MM.1S (cell line): ENCODE measurements around the gene EFTUD2.

Experiments used
- DNase-seq: peaks from one replicate; pipeline ENCODE4 v3.0.0-alpha.2; 2015
- H2AFZ ChIP-seq: fragments of 300-600 bp; sonication (generic); 2 replicates; pipeline ENCODE4 v1.6.0; 2016; ENCODE audit warnings: antibody characterized with exemption, low read length
- H3F3A ChIP-seq: fragments of 300-600 bp; sonication (generic); 2 replicates; pipeline ENCODE4 v1.6.1; 2016; ENCODE audit warnings: mild to moderate bottlenecking, antibody characterized with exemption, low read length, moderate library complexity, mixed read lengths; ENCODE audit not compliant: insufficient read depth
- H3K27ac ChIP-seq: fragments of 300-600 bp; sonication (generic); 2 replicates; pipeline ENCODE4 v1.5.1; 2016; ENCODE audit warnings: mild to moderate bottlenecking, low read length
- H3K27me3 ChIP-seq: fragments of 300-600 bp; sonication (generic); replicated peaks from 2 replicates; pipeline ENCODE4 v1.6.0; 2016; ENCODE audit warnings: low read length; ENCODE audit not compliant: insufficient read depth
- H3K36me3 ChIP-seq: fragments of 300-600 bp; sonication (generic); replicated peaks from 2 replicates; pipeline ENCODE4 v1.6.1; 2016; ENCODE audit warnings: mild to moderate bottlenecking, low read length, mixed read lengths; ENCODE audit not compliant: insufficient read depth
- H3K4me1 ChIP-seq: fragments of 300-600 bp; sonication (generic); 2 replicates; pipeline ENCODE4 v1.6.1; 2016; ENCODE audit warnings: low read length, mixed read lengths
- H3K4me2 ChIP-seq: fragments of 300-600 bp; sonication (generic); 2 replicates; pipeline ENCODE4 v1.6.0; 2016; ENCODE audit warnings: low read depth, low read length
- H3K4me3 ChIP-seq: fragments of 300-600 bp; sonication (generic); 2 replicates; pipeline ENCODE4 v1.5.1; 2016; ENCODE audit warnings: low read length, mixed read lengths
- H3K79me2 ChIP-seq: fragments of 300-600 bp; sonication (generic); 2 replicates; pipeline ENCODE4 v1.6.1; 2016; ENCODE audit warnings: mixed run types, low read length, mixed read lengths
- H3K9ac ChIP-seq: fragments of 300-600 bp; sonication (generic); 2 replicates; pipeline ENCODE4 v1.6.1; 2016; ENCODE audit warnings: low read length, mixed read lengths
- H3K9me2 ChIP-seq: fragments of 300-600 bp; sonication (generic); replicated peaks from 2 replicates; pipeline ENCODE4 v1.6.1; 2016; ENCODE audit warnings: mild to moderate bottlenecking, low read length, mixed read lengths; ENCODE audit not compliant: insufficient read depth
- H3K9me3 ChIP-seq: fragments of 300-600 bp; sonication (generic); replicated peaks from 2 replicates; pipeline ENCODE4 v1.6.1; 2016; ENCODE audit warnings: mild to moderate bottlenecking, low read length, mixed read lengths; ENCODE audit not compliant: insufficient read depth
- H4K20me1 ChIP-seq: fragments of 300-600 bp; sonication (generic); 2 replicates; pipeline ENCODE4 v1.6.1; 2016; ENCODE audit warnings: mild to moderate bottlenecking, low read length, moderate library complexity, mixed read lengths; ENCODE audit not compliant: insufficient read depth
- EZH2 ChIP-seq: fragments of 300-600 bp; sonication (generic); optimal IDR thresholded peaks from 2 replicates; pipeline ENCODE3; 2017; ENCODE audit warnings: low read depth, mild to moderate bottlenecking, antibody characterized with exemption, low read length, mixed read lengths
- EZH2phosphoT487 ChIP-seq: fragments of 300-600 bp; sonication (generic); IDR thresholded peaks from 2 replicates; pipeline ENCODE4 v1.6.1; 2018; ENCODE audit warnings: antibody characterized with exemption, low read length
- TF ChIP-seq, protein P1 (sequence below): fragments of 300-600 bp; sonication (generic); IDR thresholded peaks from 2 replicates; pipeline ENCODE4 v1.5.1; 2016; ENCODE audit warnings: antibody characterized with exemption, low read length, mixed read lengths

The EFTUD2 gene

DNA sequence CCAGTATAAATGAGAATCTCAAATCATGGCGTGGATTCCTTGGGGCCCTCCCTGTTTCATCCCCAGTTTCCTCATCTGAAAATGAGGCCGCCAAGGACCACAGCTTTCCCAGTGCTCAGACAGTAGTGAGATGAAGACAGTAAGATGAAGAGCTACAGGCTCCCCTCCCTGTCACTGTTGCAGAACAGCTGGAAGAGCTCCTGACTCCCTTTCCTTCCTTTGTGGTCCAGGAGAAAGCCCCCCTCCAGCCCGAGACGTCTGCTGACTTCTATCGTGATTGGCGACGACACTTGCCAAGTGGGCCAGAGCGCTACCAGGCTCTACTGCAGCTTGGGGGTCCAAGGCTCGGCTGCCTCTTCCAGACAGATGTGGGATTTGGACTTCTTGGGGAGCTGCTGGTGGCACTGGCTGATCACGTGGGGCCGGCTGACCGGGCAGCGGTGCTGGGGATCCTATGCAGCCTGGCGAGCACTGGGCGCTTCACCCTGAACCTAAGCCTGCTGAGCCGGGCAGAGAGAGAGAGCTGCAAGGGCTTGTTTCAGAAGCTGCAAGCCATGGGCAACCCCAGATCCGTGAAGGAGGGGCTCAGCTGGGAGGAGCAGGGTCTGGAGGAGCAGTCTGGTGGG is 3.0 kb upstream of the EFTUD2 start:
- H3K9ac ChIP-seq = no peak overlapping the region
- H3K27ac ChIP-seq = no peak overlapping the region
- peaks cover 19% of the 10 kb centered on the region for H3K79me2 ChIP-seq
- H3F3A ChIP-seq = 0 out of 2 replicates have a peak, but pooled peaks cover 8% of the 10 kb centered on the region
- H3K4me1 ChIP-seq = no peaks in the 10 kb centered on the region
- no peaks in the 10 kb centered on the region for H3K9me3 ChIP-seq
- H3K4me2 ChIP-seq = no peak overlapping the region
- no peak overlapping the region for H2AFZ ChIP-seq
- TF ChIP-seq EZH2 (no peak), EZH2phosphoT487 (no peak)
- TF ChIP-seq, protein P1, sequence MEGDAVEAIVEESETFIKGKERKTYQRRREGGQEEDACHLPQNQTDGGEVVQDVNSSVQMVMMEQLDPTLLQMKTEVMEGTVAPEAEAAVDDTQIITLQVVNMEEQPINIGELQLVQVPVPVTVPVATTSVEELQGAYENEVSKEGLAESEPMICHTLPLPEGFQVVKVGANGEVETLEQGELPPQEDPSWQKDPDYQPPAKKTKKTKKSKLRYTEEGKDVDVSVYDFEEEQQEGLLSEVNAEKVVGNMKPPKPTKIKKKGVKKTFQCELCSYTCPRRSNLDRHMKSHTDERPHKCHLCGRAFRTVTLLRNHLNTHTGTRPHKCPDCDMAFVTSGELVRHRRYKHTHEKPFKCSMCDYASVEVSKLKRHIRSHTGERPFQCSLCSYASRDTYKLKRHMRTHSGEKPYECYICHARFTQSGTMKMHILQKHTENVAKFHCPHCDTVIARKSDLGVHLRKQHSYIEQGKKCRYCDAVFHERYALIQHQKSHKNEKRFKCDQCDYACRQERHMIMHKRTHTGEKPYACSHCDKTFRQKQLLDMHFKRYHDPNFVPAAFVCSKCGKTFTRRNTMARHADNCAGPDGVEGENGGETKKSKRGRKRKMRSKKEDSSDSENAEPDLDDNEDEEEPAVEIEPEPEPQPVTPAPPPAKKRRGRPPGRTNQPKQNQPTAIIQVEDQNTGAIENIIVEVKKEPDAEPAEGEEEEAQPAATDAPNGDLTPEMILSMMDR = no peak
- DNase-seq = no peak
- peaks cover 58% of the 10 kb centered on the region for H3K27me3 ChIP-seq
- H4K20me1 ChIP-seq = no peaks in the 10 kb centered on the region
- H3K36me3 ChIP-seq = no peaks in the 10 kb centered on the region
- H3K4me3 ChIP-seq = no peak overlapping the region
- H3K9me2 ChIP-seq = no peaks in the 10 kb centered on the region

GRCh38 chr17:44901411-44901921 is 2.2 kb upstream of the EFTUD2 start:
- no peak overlapping the region for H2AFZ ChIP-seq
- no peak overlapping the region for H3K27ac ChIP-seq
- H3K4me1 ChIP-seq = no peaks in the 10 kb centered on the region
- no peaks in the 10 kb centered on the region for H4K20me1 ChIP-seq
- H3K27me3 ChIP-seq = peaks cover 53% of the 10 kb centered on the region
- TF ChIP-seq, protein P1 = no peak
- TF ChIP-seq EZH2phosphoT487 (no peak), EZH2 (no peak)
- no peak for DNase-seq
- 0 out of 2 replicates have a peak, but pooled peaks cover 8% of the 10 kb centered on the region for H3F3A ChIP-seq
- H3K4me2 ChIP-seq = no peak overlapping the region
- no peaks in the 10 kb centered on the region for H3K36me3 ChIP-seq
- H3K9ac ChIP-seq = no peak overlapping the region
- H3K4me3 ChIP-seq = no peak overlapping the region
- H3K79me2 ChIP-seq = peaks cover 26% of the 10 kb centered on the region
- H3K9me3 ChIP-seq = no peaks in the 10 kb centered on the region
- no peaks in the 10 kb centered on the region for H3K9me2 ChIP-seq

DNA sequence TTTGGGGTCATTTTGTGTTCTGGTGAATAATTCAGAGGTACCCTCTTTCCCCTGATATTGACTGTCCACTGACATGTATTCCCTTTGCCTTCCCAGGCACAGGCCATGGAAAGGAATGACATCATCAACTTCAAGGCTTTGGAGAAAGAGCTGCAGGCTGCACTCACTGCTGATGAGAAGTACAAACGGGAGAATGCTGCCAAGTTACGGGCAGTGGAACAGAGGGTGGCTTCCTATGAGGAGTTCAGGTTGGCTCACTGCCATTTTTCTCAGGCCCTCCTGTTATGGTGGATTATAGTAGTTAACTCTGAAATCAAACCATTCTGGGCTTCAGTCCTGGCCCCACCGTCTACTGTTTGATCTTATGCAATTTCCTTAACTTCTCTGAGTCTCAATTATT is 1.6 kb upstream of the EFTUD2 start:
- no peak for TF ChIP-seq EZH2
- TF ChIP-seq EZH2phosphoT487 = no peak
- TF ChIP-seq, protein P1 = no peak
- 0 out of 2 replicates have a peak, but pooled peaks cover 8% of the 10 kb centered on the region for H3F3A ChIP-seq
- H3K36me3 ChIP-seq = no peaks in the 10 kb centered on the region
- H3K9ac ChIP-seq = no peak overlapping the region
- no peaks in the 10 kb centered on the region for H3K9me2 ChIP-seq
- H3K27me3 ChIP-seq = peaks cover 53% of the 10 kb centered on the region
- H4K20me1 ChIP-seq = no peaks in the 10 kb centered on the region
- H3K27ac ChIP-seq = no peak overlapping the region
- H3K79me2 ChIP-seq = peaks cover 32% of the 10 kb centered on the region
- no peaks in the 10 kb centered on the region for H3K9me3 ChIP-seq
- DNase-seq = no peak
- no peak overlapping the region for H2AFZ ChIP-seq
- no peaks in the 10 kb centered on the region for H3K4me1 ChIP-seq
- H3K4me3 ChIP-seq = no peak overlapping the region
- H3K4me2 ChIP-seq = no peak overlapping the region
